Measurements from ENCODE around the gene PIN1.
A peak's percentile ranks its signal among the peaks of the same experiment; 100 is the strongest.
"Not testable (repeated sequence)": the region's sequence is repeated elsewhere in the genome, so short reads cannot be mapped to it uniquely, and the experiment has no call there.

PIN1 gene

GRCh38 chr19:9834726-9835506 is at the start of gene PIN1:
PIN1 (plus strand) TSS chr19:9835318; CDS start chr19:9835345, 27 bp downstream.
- DNase-seq (ENCODE audit: low read depth, low spot score) = peak; percentile 97

DNA sequence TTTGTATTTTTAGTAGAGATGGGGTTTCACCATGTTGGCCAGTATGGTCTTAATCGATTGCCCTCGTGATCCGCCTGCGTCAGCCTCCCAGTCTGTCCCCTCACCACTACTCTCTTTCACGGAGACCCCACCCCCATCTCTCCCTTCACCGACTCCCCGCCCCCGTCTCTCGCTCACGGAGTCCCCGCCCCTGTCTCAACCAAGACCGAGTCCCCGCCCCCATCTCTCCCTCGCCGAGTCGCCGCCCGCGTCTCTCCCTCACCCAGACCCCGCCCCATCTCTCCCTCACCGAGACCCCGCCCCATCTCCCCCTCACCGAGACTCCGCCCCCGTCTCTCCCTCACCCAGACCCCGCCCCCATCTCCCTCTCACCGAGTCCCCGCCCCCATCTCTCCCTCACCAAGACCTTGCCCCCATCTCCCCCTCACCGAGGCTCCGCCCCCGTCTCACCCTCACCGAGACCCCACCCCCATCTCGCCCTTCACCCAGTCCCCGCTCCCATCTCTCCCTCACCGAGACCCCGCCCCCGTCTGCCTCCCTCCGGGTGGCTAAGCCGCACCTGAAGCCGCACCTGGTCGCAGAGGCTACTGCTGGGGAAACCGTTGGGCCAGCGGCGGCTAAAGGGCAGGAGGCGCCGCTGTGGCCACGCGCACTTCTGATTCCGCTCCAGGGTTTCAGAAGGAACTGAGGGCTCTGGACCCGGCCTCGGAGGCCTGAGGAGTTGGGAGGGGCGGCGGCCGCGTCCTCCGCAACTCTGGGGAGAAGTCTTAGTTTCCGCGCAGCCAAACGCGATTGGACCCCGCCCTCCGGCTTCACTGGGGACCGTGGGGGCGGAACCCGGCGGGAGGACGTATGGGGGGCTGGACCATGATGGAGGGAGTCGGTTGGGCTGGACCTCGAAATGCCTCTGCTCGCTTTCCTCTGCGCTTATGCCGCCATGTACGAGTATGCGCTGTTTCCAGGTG is 49.5 kb upstream of the PIN1 start:
- peak; percentile 99 for DNase-seq (ENCODE audit: low read depth, low spot score)

DNA sequence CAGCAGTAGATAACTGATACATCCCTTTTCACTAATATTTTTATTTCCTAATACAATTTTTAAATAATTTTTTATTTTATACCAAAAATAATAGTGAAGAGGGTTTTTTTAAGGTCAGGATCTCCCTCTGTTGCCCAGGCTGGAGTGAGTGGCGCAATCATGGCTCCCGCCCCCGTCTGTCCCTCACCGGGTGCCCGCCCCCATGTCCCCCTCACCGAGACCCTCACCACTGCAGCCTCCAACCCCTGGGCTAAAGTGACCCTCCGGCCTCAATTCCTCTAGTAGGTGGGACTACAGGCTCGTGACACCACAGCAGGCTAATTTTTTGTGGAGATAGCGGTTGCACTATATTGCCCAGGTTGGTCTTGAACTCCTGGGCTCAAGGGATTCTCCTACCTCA is 48.8 kb upstream of the PIN1 start:
- DNase-seq (ENCODE audit: low read depth, low spot score) = no peak

- DNase-seq (ENCODE audit: low read depth, low spot score) = no peak
Measured at GRCh38 chr19:9786819-9787218, 48.3 kb upstream of the PIN1 start.

DNA sequence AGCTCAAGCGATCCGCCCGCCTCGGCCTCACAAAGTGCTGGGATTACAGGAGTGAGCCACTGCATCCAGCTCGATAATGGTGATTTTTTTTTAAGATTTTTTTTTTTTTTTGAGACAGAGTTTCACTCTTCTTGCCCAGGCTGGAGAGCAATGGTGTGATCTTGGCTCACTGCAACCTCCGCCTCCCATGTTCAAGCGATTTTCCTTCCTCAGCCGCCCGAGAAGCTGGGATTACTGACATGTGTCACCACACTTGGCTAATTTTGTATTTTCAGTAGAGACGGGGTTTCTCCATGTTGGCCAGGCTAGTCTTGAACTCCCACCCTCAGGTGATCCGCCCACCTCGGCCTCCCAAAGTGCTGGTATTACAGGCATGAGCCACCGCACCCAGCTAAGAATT is 46.5 kb upstream of the PIN1 start:
- not testable (repeated sequence) for DNase-seq (ENCODE audit: low read depth, low spot score)

- DNase-seq (ENCODE audit: low read depth, low spot score) = no peak
Measured at GRCh38 chr19:9789066-9789465, 46.1 kb upstream of the PIN1 start.

- not testable (repeated sequence) for DNase-seq (ENCODE audit: low read depth, low spot score)
Measured at GRCh38 chr19:9789579-9789978, 45.5 kb upstream of the PIN1 start.

DNA sequence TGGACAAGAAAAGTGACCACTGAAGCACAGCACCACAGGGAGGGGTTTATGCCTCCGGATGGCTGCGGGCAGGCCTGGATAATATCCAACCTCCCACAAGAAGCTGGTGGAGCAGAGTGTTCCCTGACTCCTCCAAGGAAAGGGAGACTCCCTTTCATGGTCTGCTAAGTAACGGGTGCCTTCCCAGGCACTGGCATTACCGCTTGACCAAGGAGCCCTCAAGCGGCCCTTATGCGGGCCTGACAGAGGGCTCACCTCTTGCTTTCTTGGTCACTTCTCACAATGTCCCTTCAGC is 44.1 kb upstream of the PIN1 start:
- not testable (repeated sequence) for DNase-seq (ENCODE audit: low read depth, low spot score)

- DNase-seq (ENCODE audit: low read depth, low spot score) = peak; percentile 87
Measured at GRCh38 chr19:9791552-9792205, 43.4 kb upstream of the PIN1 start.

GRCh38 chr19:9792206-9793070 is 42.7 kb upstream of the PIN1 start:
- peak; percentile 91 for DNase-seq (ENCODE audit: low read depth, low spot score)

DNA sequence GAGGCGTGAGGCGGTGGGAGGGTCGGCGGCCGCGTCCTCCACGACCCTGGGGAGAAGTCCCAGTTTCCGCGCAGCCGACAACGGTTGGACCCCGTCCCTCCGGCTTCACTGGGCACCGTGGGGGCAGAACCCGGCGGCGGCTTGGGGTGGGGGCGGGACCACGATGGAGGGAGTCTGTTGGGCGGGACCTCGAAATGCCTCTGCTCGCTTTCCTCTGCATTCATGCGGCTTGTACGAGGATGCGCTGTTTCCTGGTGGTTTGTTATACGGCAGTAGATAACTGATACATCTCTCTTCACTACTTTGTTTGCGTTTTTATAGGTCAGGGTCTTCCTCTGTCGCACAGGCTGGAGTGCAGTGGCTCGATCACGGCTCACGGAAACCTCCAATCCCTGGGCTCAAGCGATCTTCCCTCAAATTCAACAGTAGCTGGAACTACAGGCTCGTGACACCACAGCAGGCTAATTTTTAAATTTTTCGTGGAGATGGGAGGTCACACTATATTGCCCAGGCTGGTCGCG is 42.0 kb upstream of the PIN1 start:
- DNase-seq (ENCODE audit: low read depth, low spot score) = peak; percentile 47

DNA sequence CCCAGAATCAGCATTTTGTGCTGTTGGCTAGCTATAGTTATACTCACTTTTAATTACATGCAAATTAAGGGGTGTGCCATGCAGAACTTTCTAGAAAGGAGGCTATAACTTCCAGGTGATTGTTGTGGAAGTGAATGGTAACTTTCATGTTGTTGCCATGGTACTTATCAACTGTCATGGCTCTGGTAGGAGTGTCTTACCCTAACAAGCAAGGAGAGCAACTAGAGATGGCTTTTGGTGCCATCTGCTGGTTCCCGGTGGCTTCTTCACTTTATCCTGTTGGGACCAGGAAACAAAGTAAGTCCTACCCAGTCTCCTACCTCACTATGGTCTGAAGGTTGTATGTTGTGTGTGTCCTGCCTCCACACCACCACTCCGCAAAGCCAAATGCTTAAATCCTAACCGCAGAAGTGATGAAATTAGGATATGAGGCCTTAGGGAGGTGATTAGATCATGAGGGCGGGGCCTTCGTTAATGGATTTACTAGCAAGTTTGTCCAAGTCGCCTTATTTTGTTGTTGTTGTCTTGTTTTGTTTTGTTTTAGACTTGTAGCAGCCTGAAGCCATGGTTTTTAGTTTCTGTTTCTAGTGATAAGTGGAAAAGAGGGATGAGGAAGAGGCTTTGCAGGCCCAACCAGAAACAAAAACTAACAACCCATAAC is 38.9 kb upstream of the PIN1 start:
- peak; percentile 59 for DNase-seq (ENCODE audit: low read depth, low spot score)

- DNase-seq (ENCODE audit: low read depth, low spot score) = no peak
Measured at GRCh38 chr19:9797871-9798270, 37.2 kb upstream of the PIN1 start.

DNA sequence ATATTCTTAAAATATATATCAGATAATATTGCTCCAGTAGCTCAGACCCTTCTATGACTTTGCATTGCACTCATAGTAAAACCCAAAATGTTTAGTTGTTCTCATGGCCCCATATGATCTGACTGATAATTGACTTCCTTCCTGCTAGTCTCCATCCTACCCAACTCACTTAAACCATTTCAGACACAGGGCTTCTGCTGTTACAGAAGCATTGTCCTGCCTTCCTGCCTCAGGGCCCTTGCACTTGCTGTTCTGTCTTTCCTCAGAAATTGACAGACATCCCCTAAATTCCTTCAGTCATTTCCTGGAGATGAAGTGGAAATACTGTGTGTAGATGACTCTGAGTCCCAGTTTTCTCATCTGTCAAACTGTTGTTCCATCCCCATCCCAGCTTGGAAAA is 36.0 kb upstream of the PIN1 start:
- DNase-seq (ENCODE audit: low read depth, low spot score) = no peak

GRCh38 chr19:9801976-9802375 is 33.1 kb upstream of the PIN1 start:
- DNase-seq (ENCODE audit: low read depth, low spot score) = no peak

DNA sequence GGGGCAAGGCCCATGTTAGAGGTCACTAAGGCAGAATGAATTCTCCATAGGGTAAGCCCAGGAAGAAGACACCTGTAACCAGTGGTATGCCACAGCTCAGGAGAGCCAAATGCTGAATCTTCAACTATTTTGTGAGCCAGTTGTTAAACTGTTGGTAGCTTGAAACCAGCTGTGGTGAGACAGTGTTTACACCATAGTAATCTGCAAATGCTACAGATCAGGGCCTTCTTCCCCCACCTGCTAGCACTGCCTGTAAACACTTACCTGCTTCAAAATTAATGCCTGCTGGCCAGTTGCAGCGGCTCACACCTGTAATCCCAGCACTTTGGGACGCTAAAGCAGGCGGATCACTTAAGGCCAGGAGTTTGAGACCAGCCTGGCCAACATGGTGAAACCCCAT is 28.3 kb upstream of the PIN1 start:
- no peak for DNase-seq (ENCODE audit: low read depth, low spot score)

DNA sequence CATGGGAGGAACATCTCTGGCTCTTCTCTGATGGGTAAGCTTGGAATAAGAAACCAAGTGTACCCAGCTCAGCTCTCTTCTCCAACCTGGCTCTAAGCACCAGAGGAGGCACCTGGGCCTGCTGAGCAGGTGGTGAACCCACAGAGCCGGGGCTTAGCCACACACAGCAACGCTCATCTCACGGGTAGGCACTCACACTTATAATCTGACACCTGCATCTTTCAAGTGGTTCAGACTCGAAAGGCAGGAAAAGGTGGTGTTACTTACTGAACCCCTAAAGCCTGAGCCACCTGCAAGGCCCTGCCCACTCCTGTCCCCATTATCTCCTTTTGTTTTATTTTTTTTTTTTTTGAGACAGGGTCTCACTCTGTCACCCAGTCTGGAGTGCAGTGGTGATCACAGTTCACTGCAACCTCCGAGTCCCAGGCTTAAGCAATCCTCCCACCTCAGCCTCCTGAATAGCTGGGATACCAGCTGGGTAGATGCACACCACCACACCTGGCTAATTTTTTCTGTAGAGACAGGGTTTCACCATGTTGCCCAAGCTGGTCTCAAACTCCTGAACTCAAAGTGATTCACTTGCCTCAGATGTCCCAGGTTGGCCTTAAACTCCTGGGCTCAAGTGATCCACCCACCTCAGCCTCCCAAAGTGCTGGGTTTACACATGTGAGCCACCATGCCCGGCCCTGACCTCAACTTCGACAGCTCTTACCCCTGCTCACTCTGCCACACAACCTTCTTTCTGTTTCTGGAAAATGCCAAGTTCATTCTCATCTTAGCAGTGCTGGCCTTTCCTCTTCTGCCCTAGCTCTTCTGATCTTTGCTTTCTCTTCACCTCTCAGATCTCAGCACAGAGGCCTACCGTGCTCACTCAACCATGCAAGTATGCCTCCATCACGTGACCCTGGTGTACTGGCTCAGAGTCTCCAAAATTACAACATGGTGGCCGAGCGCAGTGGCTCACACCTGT is 26.0 kb upstream of the PIN1 start:
- no peak for DNase-seq (ENCODE audit: low read depth, low spot score)

- no peak for DNase-seq (ENCODE audit: low read depth, low spot score)
Measured at GRCh38 chr19:9811139-9811538, 24.0 kb upstream of the PIN1 start.

- DNase-seq (ENCODE audit: low read depth, low spot score) = no peak
Measured at GRCh38 chr19:9818175-9818733, 16.9 kb upstream of the PIN1 start.
